ENCODE data around the gene ITGAE. TPM values are rescaled to one million over a fixed set of nuclear protein-coding genes. Genes with fewer than 3 reads are reported as not detected.

The ITGAE gene
- polyA plus RNA-seq, 3 donors: 66.6 to 102 (median 78.8) TPM

DNA sequence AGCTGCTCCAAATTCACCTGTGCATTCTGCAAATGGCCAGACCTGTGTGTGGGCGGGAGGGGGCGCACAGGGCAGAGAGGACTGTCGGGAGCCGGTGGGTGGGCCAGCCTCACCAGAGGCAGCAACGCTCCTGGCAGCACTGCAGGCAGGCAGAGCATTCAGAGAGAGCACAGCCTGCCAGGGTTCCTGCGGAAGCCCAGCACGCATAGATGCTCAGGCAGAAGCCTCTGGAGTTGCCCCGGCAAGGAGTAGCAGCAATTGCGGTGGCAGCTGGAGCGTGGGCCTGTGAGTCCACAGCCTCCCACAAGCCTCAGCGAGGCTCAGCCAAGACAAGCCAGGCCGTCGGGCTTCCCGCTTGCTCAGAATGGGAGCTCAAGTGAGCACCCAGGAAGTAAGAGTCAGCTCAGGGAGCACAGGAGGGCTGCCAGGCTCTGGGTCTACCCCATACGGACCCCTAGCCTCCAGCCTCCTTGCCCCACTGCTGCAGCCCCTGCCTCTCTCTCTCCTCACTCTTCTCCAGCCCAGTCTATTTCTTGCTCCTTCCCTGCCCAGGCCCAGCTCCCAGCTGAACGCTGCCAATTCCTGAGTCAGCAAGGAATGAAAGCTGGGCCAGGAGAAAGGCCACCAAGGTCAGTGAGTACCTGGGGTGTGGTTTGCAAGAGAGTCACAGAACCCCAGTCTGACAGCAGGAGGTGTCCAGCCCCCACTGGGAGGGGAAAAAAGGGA is 122.7 kb downstream of the ITGAE start:
- no peak overlapping the region for H2AFZ ChIP-seq (ENCODE audit: insufficient read depth, low read depth, low read length, poor library complexity, severe bottlenecking)

DNA sequence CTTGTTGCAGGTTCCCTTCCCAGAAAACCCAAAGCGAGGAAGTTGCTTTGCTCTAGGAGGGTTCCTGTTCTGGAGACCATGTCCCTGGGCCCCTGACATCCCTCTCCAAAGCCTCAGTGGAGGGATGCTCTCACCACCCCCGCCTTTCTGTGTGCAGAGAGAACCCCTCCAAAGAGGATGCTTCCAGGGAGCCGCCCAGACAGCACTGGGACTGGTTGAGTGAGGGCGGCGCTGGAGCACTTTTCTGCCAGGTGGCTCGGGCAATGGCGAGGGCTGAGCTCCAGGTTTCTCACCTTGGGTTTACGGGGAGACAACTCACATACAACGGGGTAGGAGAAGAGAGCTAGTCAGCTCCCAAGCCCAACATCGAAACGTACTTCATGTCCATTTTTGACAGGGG is 125.1 kb downstream of the ITGAE start:
- no peak overlapping the region for H3K4me2 ChIP-seq (replicated peaks; ENCODE audit: extremely low read depth, low read length, poor library complexity, severe bottlenecking)
- no peak overlapping the region for H3K9ac ChIP-seq (ENCODE audit: insufficient read depth, low read length, poor library complexity, severe bottlenecking)
- H3K9me3 ChIP-seq (replicated peaks in 1 of 2; ENCODE audit: control insufficient read depth in 1 of 2, insufficient read depth in 1 of 2, low read length in 2 of 2): no peaks in the 10 kb centered on the region
- H3K27ac ChIP-seq (ENCODE audit: low read depth in 1 of 2, low read length in 2 of 2): no peak overlapping the region
- intact Hi-C loops (cut with micrococcal nuclease): no loop called here
- H3K4me1 ChIP-seq (ENCODE audit: control insufficient read depth in 1 of 2, insufficient read depth in 2 of 2, low read length in 2 of 2): peaks cover 13 to 19% of the 10 kb centered on the region in 2 donors
- H3K4me3 ChIP-seq (replicated peaks in 1 of 3; ENCODE audit: low read depth in 2 of 3, low read length in 3 of 3): no peak overlapping the region
- DNase-seq: no peak
- Mint-ChIP-seq H3K27me3 (ENCODE audit: low read depth in 3 of 3) (peaks cover 2 to 5% (median 2%) of the 10 kb centered on the region in 3 donors), H3K27ac (no peak overlapping the region), H3K4me1 (peaks cover 14% of the 10 kb centered on the region), H3K36me3 (peaks cover 6 to 9% of the 10 kb centered on the region in 2 donors), H3K4me3 (no peak overlapping the region), H3K9me3 (peaks cover 0 to 2% (median 0%) of the 10 kb centered on the region in 7 donors)
- no peak for TF ChIP-seq CTCF (IDR thresholded peaks at IDR 0.05)
- peaks cover 6% of the 10 kb centered on the region for H4K20me1 ChIP-seq (ENCODE audit: insufficient read depth, low read length)
- peaks cover 0 to 6% of the 10 kb centered on the region in 2 donors for H3K36me3 ChIP-seq (replicated peaks in 1 of 2; ENCODE audit: control insufficient read depth in 1 of 2, insufficient read depth in 2 of 2, low read length in 2 of 2)
- no peaks in the 10 kb centered on the region for H3K27me3 ChIP-seq (ENCODE audit: control insufficient read depth in 2 of 2, insufficient read depth in 2 of 2, low read length in 2 of 2)
- no peak overlapping the region for H2AFZ ChIP-seq (ENCODE audit: insufficient read depth, low read depth, low read length, poor library complexity, severe bottlenecking)
- 94% methylated on average over 10 of the region's 11 CpGs for WGBS (ENCODE audit: insufficient coverage)
- no peaks in the 10 kb centered on the region for H3K79me2 ChIP-seq (ENCODE audit: insufficient read depth, low read length)

More for the DNA sequence above, 122.7 kb downstream of the ITGAE start:
- H3K4me3 ChIP-seq (replicated peaks in 1 of 3; ENCODE audit: low read depth in 2 of 3, low read length in 3 of 3): no peak overlapping the region
- H3K4me3 Mint-ChIP-seq: no peak overlapping the region
- H3K79me2 ChIP-seq (ENCODE audit: insufficient read depth, low read length): no peaks in the 10 kb centered on the region
- no peaks in the 10 kb centered on the region for H3K27me3 ChIP-seq (ENCODE audit: control insufficient read depth in 2 of 2, insufficient read depth in 2 of 2, low read length in 2 of 2)
- peaks cover 2 to 7% (median 5%) of the 10 kb centered on the region in 3 donors for H3K27me3 Mint-ChIP-seq (ENCODE audit: low read depth in 3 of 3)
- no peak overlapping the region for H3K9ac ChIP-seq (ENCODE audit: insufficient read depth, low read length, poor library complexity, severe bottlenecking)
- H3K27ac ChIP-seq (ENCODE audit: low read depth in 1 of 2, low read length in 2 of 2): no peak overlapping the region
- no peak for DNase-seq
- peaks cover 0 to under 1% of the 10 kb centered on the region in 2 donors for H3K36me3 Mint-ChIP-seq
- no peak overlapping the region for H3K4me2 ChIP-seq (replicated peaks; ENCODE audit: extremely low read depth, low read length, poor library complexity, severe bottlenecking)
- intact Hi-C loops (cut with micrococcal nuclease): no loop called here
- H3K4me1 ChIP-seq (ENCODE audit: control insufficient read depth in 1 of 2, insufficient read depth in 2 of 2, low read length in 2 of 2): peaks cover 18 to 32% of the 10 kb centered on the region in 2 donors
- H3K27ac Mint-ChIP-seq: no peak overlapping the region
- TF ChIP-seq CTCF (IDR thresholded peaks at IDR 0.05): no peak
- H3K4me1 Mint-ChIP-seq: peaks cover 29% of the 10 kb centered on the region
- H3K9me3 ChIP-seq (replicated peaks in 1 of 2; ENCODE audit: control insufficient read depth in 1 of 2, insufficient read depth in 1 of 2, low read length in 2 of 2): no peaks in the 10 kb centered on the region
- 91% methylated on average over 15 of the region's 16 CpGs for WGBS (ENCODE audit: insufficient coverage)
- H4K20me1 ChIP-seq (ENCODE audit: insufficient read depth, low read length): no peaks in the 10 kb centered on the region
- peaks cover 0 to 2% (median 0%) of the 10 kb centered on the region in 7 donors for H3K9me3 Mint-ChIP-seq
- no peaks in the 10 kb centered on the region for H3K36me3 ChIP-seq (replicated peaks in 1 of 2; ENCODE audit: control insufficient read depth in 1 of 2, insufficient read depth in 2 of 2, low read length in 2 of 2)
